K562 (cell line): ENCODE results near the gene MARCKSL1. TPM values are rescaled to one million over a fixed set of nuclear protein-coding genes. Genes with fewer than 3 reads are reported as not detected.

Source experiments
- ATAC-seq: fragments of 200-7000 bp; cut with Tn5 transposase; 3 replicates; pipeline ENCODE4 v1.9.1; 2020; ENCODE audit warnings: moderate library complexity
- BruUV-seq: library from RNA; stranded (reverse); fragments of 400-500 nt; replicated peaks from 2 replicates; lab custom pipeline; 2021; lab: Mats Ljungman, UMichigan
- CTCF ChIA-PET: fragments of 300-600 bp; formaldehyde crosslinking; extraction: SDS; loops from one replicate; lab custom pipeline; 2021; ENCODE audit warnings: low intra/inter-chr PET ratio; lab: Yijun Ruan, JAX
- POLR2A ChIA-PET: fragments of 300-600, 350-650 bp; sonication (Branson Sonifier 250); formaldehyde crosslinking; extraction: SDS; loops from one replicate; lab custom pipeline; 2021; ENCODE audit warnings: antibody characterized with exemption, inconsistent platforms; lab: Yijun Ruan, JAX
- DNase-seq, 4 experiments: peaks; one replicate each; pipeline versions ENCODE4 v3.0.0 to v3.0.0-alpha.2; 2011 to 2018; ENCODE audit warnings: low spot score in 3 of 4, mixed read lengths in 3 of 4; ENCODE audit errors: extremely low read depth in 1 of 4
- FAIRE-seq: peaks from 2 replicates; lab custom pipeline; 2011; peaks lifted over from hg19 to GRCh38; lab: Jason Lieb, UNC
- H2AFZ ChIP-seq: 2 replicates; pipeline ENCODE4 v1.6.0; 2011; ENCODE audit warnings: low read depth, low read length, control low read depth, inconsistent platforms
- H3K27ac ChIP-seq: fragments of 200-600 bp; 3 replicates; pipeline ENCODE4 v1.8.0; 2011; ENCODE audit warnings: low read depth, mild to moderate bottlenecking, control low read depth, inconsistent platforms, low read length, moderate library complexity, mixed read lengths; ENCODE audit errors: extremely low read depth
- H3K27me3 ChIP-seq, 2 experiments: fragments of 300-600 bp in 1 of 2; 2 replicates in 1 of 2; 3 replicates in 1 of 2; pipeline versions ENCODE4 v1.6.0 to v1.8.0; 2011; ENCODE audit warnings: inconsistent platforms in 2 of 2, low read length in 2 of 2, mild to moderate bottlenecking in 1 of 2, mixed read lengths in 1 of 2, moderate library complexity in 1 of 2; ENCODE audit not compliant: control insufficient read depth in 2 of 2, insufficient read depth in 2 of 2
- H3K36me3 ChIP-seq: fragments of 300-600 bp; 3 replicates; pipeline ENCODE4 v1.8.0; 2011; ENCODE audit warnings: mild to moderate bottlenecking, low read length, inconsistent platforms; ENCODE audit not compliant: control insufficient read depth, insufficient read depth
- H3K4me1 ChIP-seq, 2 experiments: fragments of 200-600 bp in 1 of 2; replicated peaks in 1 of 2; 2 replicates in 1 of 2; 3 replicates in 1 of 2; pipeline versions ENCODE4 v1.5.1 to v1.8.0; 2011; ENCODE audit warnings: inconsistent platforms in 2 of 2, low read length in 2 of 2, mild to moderate bottlenecking in 1 of 2, mixed read lengths in 1 of 2, moderate library complexity in 1 of 2; ENCODE audit not compliant: control insufficient read depth in 2 of 2, insufficient read depth in 2 of 2
- H3K4me2 ChIP-seq: 2 replicates; pipeline ENCODE4 v1.6.1; 2011; ENCODE audit warnings: low read length, control low read depth, inconsistent platforms, mixed read lengths; ENCODE audit not compliant: insufficient read depth
- H3K4me3 ChIP-seq: fragments of 200-600 bp; sonication (generic), shearing (Covaris generic); 2 replicates; pipeline ENCODE4 v1.5.1; 2016; ENCODE audit warnings: control low read depth, inconsistent platforms
- H3K79me2 ChIP-seq: fragments of 200-600 bp; 3 replicates; pipeline ENCODE4 v1.8.0; 2011; ENCODE audit warnings: low read length, inconsistent platforms; ENCODE audit not compliant: control insufficient read depth, insufficient read depth
- H3K9ac ChIP-seq, 2 experiments: 2 replicates each; pipeline versions ENCODE4 v1.6.0 to v1.6.1; 2011; ENCODE audit warnings: low read depth in 2 of 2, low read length in 2 of 2, control low read depth in 1 of 2, inconsistent platforms in 1 of 2, mild to moderate bottlenecking in 1 of 2, mixed read lengths in 1 of 2; ENCODE audit not compliant: insufficient read depth in 1 of 2
- H3K9me1 ChIP-seq: one replicate; pipeline ENCODE4 v1.6.0; 2011; ENCODE audit warnings: inconsistent platforms, mild to moderate bottlenecking, low read length, moderate library complexity; ENCODE audit not compliant: control insufficient read depth, insufficient read depth
- H3K9me3 ChIP-seq: replicated peaks from 2 replicates; pipeline ENCODE4 v1.5.1; 2011; ENCODE audit warnings: low read depth, low read length, inconsistent platforms; ENCODE audit not compliant: control insufficient read depth, insufficient read depth
- H4K20me1 ChIP-seq: replicated peaks from 2 replicates; pipeline ENCODE4 v1.6.1; 2011; ENCODE audit warnings: low read length, inconsistent platforms, mixed read lengths; ENCODE audit not compliant: control insufficient read depth, insufficient read depth
- CHCHD3 ChIP-seq: fragments of 250-450 bp; sonication (Bioruptor Pico); IDR thresholded peaks from 2 replicates; pipeline ENCODE4 v2.1.2; 2022; ENCODE audit warnings: mild to moderate bottlenecking
- HDAC3 ChIP-seq: fragments of 450-650 bp; IDR thresholded peaks from 2 replicates; pipeline ENCODE4 v1.6.1; 2018; ENCODE audit warnings: borderline replicate concordance, mild to moderate bottlenecking, moderate library complexity; ENCODE audit not compliant: partially characterized antibody
- KLF10 ChIP-seq: fragments of 250-450 bp; sonication (Bioruptor Pico); IDR thresholded peaks from 2 replicates; pipeline ENCODE4 v1.6.1; 2021; ENCODE audit warnings: matching md5 sums
- POLR2AphosphoS2 ChIP-seq: IDR thresholded peaks from 2 replicates; pipeline ENCODE4 v1.6.1; 2012; ENCODE audit warnings: low read length, improper control_type of control experiment
- POLR2G ChIP-seq: fragments of 200-400 bp; formaldehyde crosslinking; IDR thresholded peaks from 2 replicates; pipeline ENCODE4 v1.6.1; 2017; ENCODE audit warnings: low read depth, mild to moderate bottlenecking, antibody characterized with exemption, low read length, moderate library complexity
- RBFOX2 ChIP-seq: fragments of 200-400 bp; formaldehyde crosslinking; IDR thresholded peaks from 2 replicates; pipeline ENCODE4 v1.6.1; 2017; ENCODE audit warnings: low read depth, mild to moderate bottlenecking, low read length, moderate library complexity
- WGBS: fragments of 100-300 bp; shearing (Covaris generic); methylation state at CpG from one replicate; pipeline ENCODE4 v1.1.6; 2016; ENCODE audit warnings: low coverage, mixed read lengths; ENCODE audit not compliant: insufficient coverage; ENCODE audit errors: missing lambda C conversion rate; 5-methylcytosine and 5-hydroxymethylcytosine counted together
- in situ Hi-C: fragments of 300-500 bp; cut with MboI; formaldehyde crosslinking; loops from 4 replicates; pipeline ENCODE4 v1.15.0; 2018; ENCODE audit warnings: inconsistent platforms, mixed read lengths
- intact Hi-C: fragments of 100-400 bp; cut with micrococcal nuclease; formaldehyde crosslinking; loops from 2 replicates; pipeline ENCODE4 v1.14.2; 2022
- polyA plus RNA-seq, 8 experiments: library from polyadenylated mRNA; depleted of rRNA in 4 of 8; stranded (reverse) in 5 of 8; unstranded in 3 of 8; fragments of >200 nt; fragmentation: Nextera tagmentation in 2 of 8; fragmentation: Illumina TruSeq in 1 of 8; extraction: Ambion mirVana in 2 of 8; extraction: Trizol in 1 of 8; gene quantifications; 2 replicates each; pipeline versions ENCODE4 v1.2.1 to v1.2.3, GENCODE V29; 2011 to 2014; ENCODE audit warnings: inconsistent platforms in 1 of 8, missing spikeins in 1 of 8
- total RNA-seq, 7 experiments: library from RNA; depleted of rRNA in 6 of 7; stranded (reverse); fragments of >200 nt in 6 of 7; fragmentation: Illumina TruSeq in 2 of 7; extraction: Trizol in 2 of 7; gene quantifications; 2 replicates each; pipeline versions ENCODE4 v1.2.1 to v1.2.3, GENCODE V29; 2011 to 2021; ENCODE audit warnings: low replicate concordance in 1 of 7
- TF ChIP-seq, protein P1 (sequence below): fragments of 450-650 bp; formaldehyde crosslinking; IDR thresholded peaks from 2 replicates; pipeline ENCODE4 v1.4.0; 2020; ENCODE audit warnings: mild to moderate bottlenecking, mixed read lengths
- TF ChIP-seq, protein P2 (sequence below): sonication (generic); formaldehyde crosslinking; IDR thresholded peaks from 2 replicates; pipeline ENCODE4 v1.8.0; 2022; ENCODE audit warnings: missing genetic modification reagents, mild to moderate bottlenecking, borderline replicate concordance

The MARCKSL1 gene
- total and polyA plus RNA-seq, 9 of the 15 experiments (the other 6 are each of a cell fraction or from before 2014, with no cell fraction given) = 14.7 to 325 (median 155) TPM

GRCh38 chr1:32376199-32376598, 40.2 kb upstream of the MARCKSL1 start:
- intact Hi-C loops (no loop called here), in situ Hi-C loops (no loop called here)
- BruUV-seq = no TSS peak
- ChIA-PET CTCF (no interaction called here), POLR2A (interaction anchor here (0.6 to 4.7 kb wide), 8 partner anchors 9 to 40 kb away, joined by 3 to 62 read pairs (median 4); partner anchors contain the start of genes BSDC1 and MARCKSL1)
- TF ChIP-seq POLR2G (peak; percentile 60), CHCHD3 (CRISPR knock-in tag) (no peak), RBFOX2 (peak; percentile 53)
- Histone ChIP-seq H3K4me3 (no peak overlapping the region), H2AFZ (no peak overlapping the region), H3K27me3 (no peaks in the 10 kb centered on the region), H3K4me2 (no peak overlapping the region), H3K79me2 (no peaks in the 10 kb centered on the region), H3K4me1 (no peaks in the 10 kb centered on the region), H3K9ac (peak overlapping the region in 1 of 2 experiments; percentile 54; a peak in 1 of 4 replicates), H3K27ac (no peak overlapping the region), H4K20me1 (0 out of 2 replicates have a peak, but pooled peaks cover 5% of the 10 kb centered on the region), H3K9me1 (no peaks in the 10 kb centered on the region), H3K36me3 (peaks cover 96% of the 10 kb centered on the region), H3K9me3 (no peaks in the 10 kb centered on the region)
- DNase-seq (no peak), FAIRE-seq (no peak), ATAC-seq (no peak)
- WGBS = 93% methylated on average over 11 of the region's 11 CpGs

DNA sequence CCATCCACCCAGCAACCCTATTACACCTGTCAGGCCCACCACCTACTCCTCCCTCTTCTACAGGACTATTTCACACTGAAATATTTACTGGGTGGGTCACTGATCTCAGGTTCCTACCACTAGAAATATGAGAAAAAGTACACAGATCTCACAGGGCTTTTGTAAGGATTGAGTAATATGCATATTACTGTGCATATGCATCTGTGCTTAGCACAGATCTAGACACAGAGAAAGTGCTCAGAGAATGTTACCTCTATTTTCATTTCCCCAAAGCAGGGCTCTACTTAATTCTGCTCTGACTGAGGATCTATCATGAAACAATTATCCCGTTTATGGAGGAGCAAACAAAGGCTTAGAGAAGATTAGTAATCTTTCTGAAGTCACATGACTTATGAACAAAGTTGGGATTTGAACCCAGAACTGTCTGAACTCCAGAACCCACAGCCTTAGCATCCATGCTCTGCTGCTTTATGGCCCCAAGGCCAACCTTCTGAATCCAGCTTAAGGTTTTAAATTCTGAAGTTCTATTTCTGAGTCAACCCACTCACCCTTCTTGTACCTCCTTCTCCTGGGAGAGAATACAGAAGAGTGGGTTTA, 38.1 kb upstream of the MARCKSL1 start:
- Histone ChIP-seq H3K27me3 (no peaks in the 10 kb centered on the region), H4K20me1 (0 out of 2 replicates have a peak, but pooled peaks cover 5% of the 10 kb centered on the region), H3K4me2 (no peak overlapping the region), H3K4me3 (no peak overlapping the region), H3K9ac (no peak overlapping the region), H3K36me3 (peaks cover 88% of the 10 kb centered on the region), H3K4me1 (no peaks in the 10 kb centered on the region), H3K9me3 (no peaks in the 10 kb centered on the region), H3K79me2 (no peaks in the 10 kb centered on the region), H2AFZ (no peak overlapping the region), H3K27ac (no peak overlapping the region), H3K9me1 (no peaks in the 10 kb centered on the region)
- in situ Hi-C loops (no loop called here), intact Hi-C loops (no loop called here)
- 53% methylated on average over 1 of the region's 1 CpG for WGBS
- BruUV-seq = TSS peak; percentile 15
- ATAC-seq (no peak), FAIRE-seq (no peak), DNase-seq (no peak)
- POLR2A ChIA-PET = interaction anchor here (0.7 to 1.2 kb wide), 3 partner anchors 12 to 436 kb away, joined by 3 to 6 read pairs (median 3); partner anchors contain the start of gene PTP4A2
- TF ChIP-seq, protein P1, sequence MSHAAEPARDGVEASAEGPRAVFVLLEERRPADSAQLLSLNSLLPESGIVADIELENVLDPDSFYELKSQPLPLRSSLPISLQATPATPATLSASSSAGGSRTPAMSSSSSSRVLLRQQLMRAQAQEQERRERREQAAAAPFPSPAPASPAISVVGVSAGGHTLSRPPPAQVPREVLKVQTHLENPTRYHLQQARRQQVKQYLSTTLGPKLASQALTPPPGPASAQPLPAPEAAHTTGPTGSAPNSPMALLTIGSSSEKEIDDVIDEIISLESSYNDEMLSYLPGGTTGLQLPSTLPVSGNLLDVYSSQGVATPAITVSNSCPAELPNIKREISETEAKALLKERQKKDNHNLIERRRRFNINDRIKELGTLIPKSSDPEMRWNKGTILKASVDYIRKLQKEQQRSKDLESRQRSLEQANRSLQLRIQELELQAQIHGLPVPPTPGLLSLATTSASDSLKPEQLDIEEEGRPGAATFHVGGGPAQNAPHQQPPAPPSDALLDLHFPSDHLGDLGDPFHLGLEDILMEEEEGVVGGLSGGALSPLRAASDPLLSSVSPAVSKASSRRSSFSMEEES (CRISPR knock-in tag) = peak; percentile 90
- no peak for TF ChIP-seq KLF10 (CRISPR knock-in tag)
- TF ChIP-seq, protein P2, sequence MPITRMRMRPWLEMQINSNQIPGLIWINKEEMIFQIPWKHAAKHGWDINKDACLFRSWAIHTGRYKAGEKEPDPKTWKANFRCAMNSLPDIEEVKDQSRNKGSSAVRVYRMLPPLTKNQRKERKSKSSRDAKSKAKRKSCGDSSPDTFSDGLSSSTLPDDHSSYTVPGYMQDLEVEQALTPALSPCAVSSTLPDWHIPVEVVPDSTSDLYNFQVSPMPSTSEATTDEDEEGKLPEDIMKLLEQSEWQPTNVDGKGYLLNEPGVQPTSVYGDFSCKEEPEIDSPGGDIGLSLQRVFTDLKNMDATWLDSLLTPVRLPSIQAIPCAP (CRISPR knock-in tag) = no peak
- no peak for TF ChIP-seq POLR2AphosphoS2
- TF ChIP-seq HDAC3 = no peak
- CTCF ChIA-PET = no interaction called here
